ENCODE results near the gene DOCK7. TPM values are rescaled to one million over a fixed set of nuclear protein-coding genes. Genes with fewer than 3 reads are reported as not detected.
"Not testable (repeated sequence)": the region's sequence is repeated elsewhere in the genome, so short reads cannot be mapped to it uniquely, and the experiment has no call there.

DOCK7 gene
- total RNA-seq, 1 donor from 2014 or later, result 28.0 TPM

DNA sequence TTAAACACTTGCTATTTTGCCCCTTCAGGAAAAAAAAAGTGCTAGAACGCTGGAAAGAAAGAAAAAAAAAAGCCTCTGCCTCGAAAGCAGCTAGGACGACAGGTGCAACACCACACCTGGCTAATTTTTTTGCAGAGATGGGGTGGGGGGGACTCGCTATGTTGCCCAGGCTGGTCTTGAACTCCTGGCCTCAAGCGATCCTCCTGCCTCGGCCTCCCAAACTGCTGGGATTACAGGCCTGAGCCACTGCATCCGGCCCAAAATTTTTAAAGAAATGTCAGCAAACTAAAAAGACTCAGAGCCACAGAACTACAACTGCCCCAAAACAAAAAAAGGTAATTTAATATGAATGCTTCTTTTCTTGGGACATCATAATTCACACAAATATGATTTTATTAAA lies 1.4 kb downstream of the DOCK7 start:
- no peaks in the 10 kb centered on the region for H3K36me3 Mint-ChIP-seq (ENCODE audit: low read depth, unreplicated experiment)
- no peak overlapping the region for H3K27ac Mint-ChIP-seq (ENCODE audit: unreplicated experiment)
- DNase-seq (ENCODE audit: low spot score), result no peak
- peaks cover 5% of the 10 kb centered on the region for H3K27me3 Mint-ChIP-seq (ENCODE audit: unreplicated experiment)
- peak overlapping the region; percentile 94 for H3K4me3 Mint-ChIP-seq (ENCODE audit: unreplicated experiment)
- H3K4me1 Mint-ChIP-seq (ENCODE audit: unreplicated experiment), result peaks cover 18% of the 10 kb centered on the region
- TF ChIP-seq, protein P1, sequence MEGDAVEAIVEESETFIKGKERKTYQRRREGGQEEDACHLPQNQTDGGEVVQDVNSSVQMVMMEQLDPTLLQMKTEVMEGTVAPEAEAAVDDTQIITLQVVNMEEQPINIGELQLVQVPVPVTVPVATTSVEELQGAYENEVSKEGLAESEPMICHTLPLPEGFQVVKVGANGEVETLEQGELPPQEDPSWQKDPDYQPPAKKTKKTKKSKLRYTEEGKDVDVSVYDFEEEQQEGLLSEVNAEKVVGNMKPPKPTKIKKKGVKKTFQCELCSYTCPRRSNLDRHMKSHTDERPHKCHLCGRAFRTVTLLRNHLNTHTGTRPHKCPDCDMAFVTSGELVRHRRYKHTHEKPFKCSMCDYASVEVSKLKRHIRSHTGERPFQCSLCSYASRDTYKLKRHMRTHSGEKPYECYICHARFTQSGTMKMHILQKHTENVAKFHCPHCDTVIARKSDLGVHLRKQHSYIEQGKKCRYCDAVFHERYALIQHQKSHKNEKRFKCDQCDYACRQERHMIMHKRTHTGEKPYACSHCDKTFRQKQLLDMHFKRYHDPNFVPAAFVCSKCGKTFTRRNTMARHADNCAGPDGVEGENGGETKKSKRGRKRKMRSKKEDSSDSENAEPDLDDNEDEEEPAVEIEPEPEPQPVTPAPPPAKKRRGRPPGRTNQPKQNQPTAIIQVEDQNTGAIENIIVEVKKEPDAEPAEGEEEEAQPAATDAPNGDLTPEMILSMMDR (IDR thresholded peaks at IDR 0.05; ENCODE audit: unreplicated experiment), result no peak
- no peaks in the 10 kb centered on the region for H3K9me3 Mint-ChIP-seq (ENCODE audit: unreplicated experiment)

DNA sequence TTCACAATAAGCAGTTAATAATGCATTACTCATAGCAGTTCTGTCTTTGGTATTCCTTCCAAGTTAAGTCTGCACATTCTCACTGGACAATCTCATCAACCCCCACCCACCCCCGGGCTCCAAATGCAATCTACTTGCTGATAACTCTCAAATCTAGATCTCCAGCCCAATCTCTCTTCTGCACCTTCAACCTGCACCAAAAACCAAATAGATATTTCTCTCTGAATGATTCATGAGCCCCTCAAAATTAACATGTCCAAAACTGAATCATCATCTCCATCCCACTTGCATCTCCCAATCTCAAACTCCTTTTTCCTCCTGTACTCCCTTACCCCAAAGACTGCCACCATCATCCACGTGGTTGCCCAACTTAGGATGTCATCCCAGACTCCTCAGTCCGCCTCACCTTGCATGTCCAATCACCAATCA lies 2.7 kb downstream of the DOCK7 start:
- Mint-ChIP-seq H3K27me3 (ENCODE audit: unreplicated experiment) (peaks cover 5% of the 10 kb centered on the region), H3K4me1 (ENCODE audit: unreplicated experiment) (peaks cover 14% of the 10 kb centered on the region), H3K27ac (ENCODE audit: unreplicated experiment) (no peak overlapping the region), H3K4me3 (ENCODE audit: unreplicated experiment) (no peak overlapping the region), H3K9me3 (ENCODE audit: unreplicated experiment) (no peaks in the 10 kb centered on the region), H3K36me3 (ENCODE audit: low read depth, unreplicated experiment) (no peaks in the 10 kb centered on the region)
- TF ChIP-seq, protein P1 (IDR thresholded peaks at IDR 0.05; ENCODE audit: unreplicated experiment), result no peak
- no peak for DNase-seq (ENCODE audit: low spot score)

DNA sequence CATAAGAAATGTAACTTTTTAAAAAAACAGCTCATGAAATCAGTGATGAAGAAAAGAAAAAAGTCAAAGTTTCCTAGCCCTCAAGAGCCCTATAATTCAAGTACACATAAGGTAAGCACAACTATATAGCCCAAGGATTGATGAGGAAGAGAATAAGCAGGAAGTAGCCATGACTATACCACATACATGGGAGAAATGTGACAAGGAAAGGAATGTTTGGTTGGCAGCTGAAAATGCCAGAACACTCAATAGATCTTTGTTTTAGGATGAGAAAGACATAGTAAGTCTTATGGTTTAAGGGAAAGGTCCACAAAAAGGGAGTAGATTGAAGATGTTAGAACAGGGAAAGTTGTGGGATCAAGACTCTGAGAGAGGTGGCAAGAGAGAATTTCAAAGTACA lies 5.7 kb downstream of the DOCK7 start:
- Mint-ChIP-seq H3K9me3 (ENCODE audit: unreplicated experiment) (no peaks in the 10 kb centered on the region), H3K4me1 (ENCODE audit: unreplicated experiment) (peaks cover 8% of the 10 kb centered on the region), H3K36me3 (ENCODE audit: low read depth, unreplicated experiment) (no peaks in the 10 kb centered on the region), H3K4me3 (ENCODE audit: unreplicated experiment) (no peak overlapping the region), H3K27ac (ENCODE audit: unreplicated experiment) (no peak overlapping the region), H3K27me3 (ENCODE audit: unreplicated experiment) (peaks cover 2% of the 10 kb centered on the region)
- DNase-seq (ENCODE audit: low spot score), result no peak
- TF ChIP-seq, protein P1 (IDR thresholded peaks at IDR 0.05; ENCODE audit: unreplicated experiment), result no peak

DNA sequence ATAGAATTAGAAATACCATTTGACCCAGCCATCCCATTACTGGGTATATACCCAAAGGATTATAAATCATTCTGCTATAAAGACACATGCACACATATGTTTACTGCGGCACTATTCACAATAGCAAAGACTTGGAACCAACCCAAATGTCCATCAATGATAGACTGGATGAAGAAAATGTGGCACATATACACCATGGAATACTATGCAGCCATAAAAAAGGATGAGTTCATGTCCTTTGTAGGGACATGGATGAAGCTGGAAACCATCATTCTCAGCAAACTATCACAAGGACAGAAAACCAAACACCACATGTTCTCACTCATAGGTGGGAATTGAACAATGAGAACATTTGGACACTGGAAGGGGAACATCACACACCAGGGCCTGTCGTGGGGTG lies 7.2 kb downstream of the DOCK7 start:
- not testable (repeated sequence) for H3K36me3 Mint-ChIP-seq (ENCODE audit: low read depth, unreplicated experiment); H3K27me3 Mint-ChIP-seq (ENCODE audit: unreplicated experiment); H3K4me1 Mint-ChIP-seq (ENCODE audit: unreplicated experiment); H3K4me3 Mint-ChIP-seq (ENCODE audit: unreplicated experiment); H3K27ac Mint-ChIP-seq (ENCODE audit: unreplicated experiment); H3K9me3 Mint-ChIP-seq (ENCODE audit: unreplicated experiment); DNase-seq (ENCODE audit: low spot score)

DNA sequence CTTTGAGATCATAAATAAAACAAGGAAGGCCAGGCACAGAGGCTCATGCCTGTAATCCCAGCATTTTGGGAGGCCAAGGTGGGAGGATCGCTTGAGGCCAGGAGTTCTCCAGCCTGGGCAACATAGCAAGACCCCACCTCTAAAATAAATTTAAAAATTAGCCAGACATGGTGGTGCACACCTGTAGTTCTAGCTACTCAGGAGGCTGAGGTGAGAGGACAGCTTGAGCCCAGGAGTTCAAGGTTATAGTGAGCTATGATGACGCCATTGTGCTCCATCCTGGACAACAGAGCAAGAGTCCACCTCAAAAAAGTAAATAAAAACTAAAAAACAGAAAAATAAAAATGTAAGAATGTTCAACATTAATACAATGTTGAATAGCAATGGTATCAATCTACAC lies 10.4 kb downstream of the DOCK7 start:
- H3K9me3 Mint-ChIP-seq (ENCODE audit: unreplicated experiment); H3K27me3 Mint-ChIP-seq (ENCODE audit: unreplicated experiment); H3K4me1 Mint-ChIP-seq (ENCODE audit: unreplicated experiment); H3K36me3 Mint-ChIP-seq (ENCODE audit: low read depth, unreplicated experiment); DNase-seq (ENCODE audit: low spot score); H3K27ac Mint-ChIP-seq (ENCODE audit: unreplicated experiment); H3K4me3 Mint-ChIP-seq (ENCODE audit: unreplicated experiment): not testable (repeated sequence)

DNA sequence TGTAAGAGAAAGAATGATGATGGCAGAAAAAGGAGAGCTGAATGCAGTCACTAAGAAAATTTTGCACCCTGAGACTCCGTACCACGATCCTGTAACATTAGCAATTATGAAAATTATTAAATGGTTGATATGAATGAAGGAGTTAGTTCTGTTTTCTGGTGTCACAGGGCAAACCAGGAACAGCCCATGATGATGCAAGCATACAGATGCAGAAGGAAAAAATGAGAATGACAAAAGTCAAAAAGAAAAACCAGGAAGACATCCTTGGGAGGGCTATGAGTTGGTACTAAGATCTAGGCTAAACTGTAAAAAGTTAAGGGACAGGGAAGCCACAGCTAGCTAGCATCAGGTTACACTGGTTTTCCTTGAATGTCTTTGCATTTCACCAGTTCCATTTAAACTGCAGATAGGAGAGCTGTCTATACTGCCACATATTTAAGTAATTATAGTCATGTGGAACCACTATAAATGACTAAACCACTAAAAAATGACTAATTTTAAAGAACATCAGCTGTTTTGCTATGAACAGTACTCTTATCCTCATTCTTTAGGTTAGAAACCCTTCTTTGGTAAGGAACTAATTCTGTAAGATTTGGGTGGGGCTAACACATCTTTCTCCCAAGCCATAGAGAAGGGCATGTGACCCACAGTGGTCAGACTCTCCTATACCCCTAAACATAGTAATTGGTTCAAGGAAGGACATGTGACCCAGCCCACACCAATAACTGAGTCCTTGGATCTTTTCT lies 11.4 kb downstream of the DOCK7 start:
- DNase-seq (ENCODE audit: low spot score), result no peak
- H3K9me3 Mint-ChIP-seq (ENCODE audit: unreplicated experiment), result no peaks in the 10 kb centered on the region
- no peaks in the 10 kb centered on the region for H3K27me3 Mint-ChIP-seq (ENCODE audit: unreplicated experiment)
- TF ChIP-seq, protein P1 (IDR thresholded peaks at IDR 0.05; ENCODE audit: unreplicated experiment), result no peak
- H3K4me3 Mint-ChIP-seq (ENCODE audit: unreplicated experiment), result no peak overlapping the region
- H3K27ac Mint-ChIP-seq (ENCODE audit: unreplicated experiment), result no peak overlapping the region
- no peaks in the 10 kb centered on the region for H3K36me3 Mint-ChIP-seq (ENCODE audit: low read depth, unreplicated experiment)
- H3K4me1 Mint-ChIP-seq (ENCODE audit: unreplicated experiment), result peaks cover 4% of the 10 kb centered on the region

Data from endothelial cell (in vitro differentiated cells).